ENCODE measurements around the gene PLAU.
"Not testable (repeated sequence)": the region's sequence is repeated elsewhere in the genome, so short reads cannot be mapped to it uniquely, and the experiment has no call there.

PLAU gene

GRCh38 chr10:73916761-73917470 is 6.0 kb downstream of the PLAU start:
- no peaks in the 10 kb centered on the region for H3K27me3 ChIP-seq (ENCODE audit: control insufficient read depth, insufficient read depth, low read length)
- no peak for TF ChIP-seq CTCF (IDR thresholded peaks at IDR 0.05)
- H3K27ac ChIP-seq, result no peak overlapping the region
- H3K9me3 ChIP-seq (ENCODE audit: control insufficient read depth, low read length), result no peaks in the 10 kb centered on the region
- H3K4me3 ChIP-seq (ENCODE audit: low read depth, low read length), result no peak overlapping the region
- no peak overlapping the region for H3K9ac ChIP-seq
- H3K4me2 ChIP-seq (ENCODE audit: low read length), result no peak overlapping the region
- no peaks in the 10 kb centered on the region for H3K4me1 ChIP-seq
- H2AFZ ChIP-seq, result no peak overlapping the region
- no peaks in the 10 kb centered on the region for H3K79me2 ChIP-seq
- no peaks in the 10 kb centered on the region for H3K36me3 ChIP-seq (ENCODE audit: control insufficient read depth, insufficient read depth, low read length)

GRCh38 chr10:73917566-73918305 is 6.8 kb downstream of the PLAU start:
- no peak overlapping the region for H2AFZ ChIP-seq
- no peak overlapping the region for H3K4me2 ChIP-seq (ENCODE audit: low read length)
- H3K4me1 ChIP-seq, result no peaks in the 10 kb centered on the region
- no peaks in the 10 kb centered on the region for H3K27me3 ChIP-seq (ENCODE audit: control insufficient read depth, insufficient read depth, low read length)
- no peak overlapping the region for H3K27ac ChIP-seq
- TF ChIP-seq CTCF (IDR thresholded peaks at IDR 0.05), result no peak
- H3K9ac ChIP-seq, result no peak overlapping the region
- no peaks in the 10 kb centered on the region for H3K79me2 ChIP-seq
- H3K9me3 ChIP-seq (ENCODE audit: control insufficient read depth, low read length), result no peaks in the 10 kb centered on the region
- no peak overlapping the region for H3K4me3 ChIP-seq (ENCODE audit: low read depth, low read length)
- no peaks in the 10 kb centered on the region for H3K36me3 ChIP-seq (ENCODE audit: control insufficient read depth, insufficient read depth, low read length)

GRCh38 chr10:73919481-73919880 is 8.5 kb downstream of the PLAU start:
- not testable (repeated sequence) for H3K4me2 ChIP-seq (ENCODE audit: low read length); H3K27ac ChIP-seq; H3K9me3 ChIP-seq (ENCODE audit: control insufficient read depth, low read length)

GRCh38 chr10:73920089-73920488 is 9.2 kb downstream of the PLAU start:
- no peak overlapping the region for H3K27ac ChIP-seq
- no peak overlapping the region for H3K9ac ChIP-seq
- TF ChIP-seq CTCF (IDR thresholded peaks at IDR 0.05), result no peak

More at GRCh38 chr10:73919481-73919880, 8.5 kb downstream of the PLAU start:
- H3K4me3 ChIP-seq (ENCODE audit: low read depth, low read length); H3K9ac ChIP-seq; H3K79me2 ChIP-seq; H2AFZ ChIP-seq; H3K4me1 ChIP-seq; H3K27me3 ChIP-seq (ENCODE audit: control insufficient read depth, insufficient read depth, low read length); H3K36me3 ChIP-seq (ENCODE audit: control insufficient read depth, insufficient read depth, low read length): not testable (repeated sequence)

GRCh38 chr10:73922007-73922863 is 11.3 kb downstream of the PLAU start:
- no peaks in the 10 kb centered on the region for H3K79me2 ChIP-seq
- H3K27ac ChIP-seq, result no peak overlapping the region
- H3K4me2 ChIP-seq (ENCODE audit: low read length), result no peak overlapping the region
- no peak overlapping the region for H2AFZ ChIP-seq
- TF ChIP-seq CTCF (IDR thresholded peaks at IDR 0.05), result no peak
- no peak overlapping the region for H3K9ac ChIP-seq
- H3K36me3 ChIP-seq (ENCODE audit: control insufficient read depth, insufficient read depth, low read length), result no peaks in the 10 kb centered on the region
- no peaks in the 10 kb centered on the region for H3K4me1 ChIP-seq
- H3K27me3 ChIP-seq (ENCODE audit: control insufficient read depth, insufficient read depth, low read length), result no peaks in the 10 kb centered on the region
- H3K4me3 ChIP-seq (ENCODE audit: low read depth, low read length), result no peak overlapping the region
- H3K9me3 ChIP-seq (ENCODE audit: control insufficient read depth, low read length), result no peaks in the 10 kb centered on the region

More at GRCh38 chr10:73920089-73920488, 9.2 kb downstream of the PLAU start:
- Histone ChIP-seq H3K4me1 (no peaks in the 10 kb centered on the region), H3K36me3 (ENCODE audit: control insufficient read depth, insufficient read depth, low read length) (no peaks in the 10 kb centered on the region), H3K4me3 (ENCODE audit: low read depth, low read length) (no peak overlapping the region), H3K27me3 (ENCODE audit: control insufficient read depth, insufficient read depth, low read length) (no peaks in the 10 kb centered on the region), H2AFZ (no peak overlapping the region), H3K4me2 (ENCODE audit: low read length) (no peak overlapping the region), H3K9me3 (ENCODE audit: control insufficient read depth, low read length) (no peaks in the 10 kb centered on the region), H3K79me2 (no peaks in the 10 kb centered on the region)
